Adipocyte (in vitro differentiated cells): ENCODE data around the gene PRPF38A.

Experiments
- DNase-seq: peaks from one replicate; pipeline ENCODE4 v3.0.0-alpha.2; 2015; ENCODE audit warnings: low read depth
- H3K27me3 ChIP-seq: replicated peaks from 2 replicates; pipeline ENCODE4 v1.7.0; 2013; ENCODE audit warnings: mild to moderate bottlenecking, low read length, moderate library complexity; ENCODE audit not compliant: control insufficient read depth, insufficient read depth
- H3K36me3 ChIP-seq: 2 replicates; pipeline ENCODE4 v1.7.0; 2013; ENCODE audit warnings: low read length, mild to moderate bottlenecking, moderate library complexity; ENCODE audit not compliant: control insufficient read depth, insufficient read depth, severe bottlenecking
- H3K4me1 ChIP-seq: 2 replicates; pipeline ENCODE4 v1.7.0; 2013; ENCODE audit warnings: mild to moderate bottlenecking, low read length, moderate library complexity; ENCODE audit not compliant: control insufficient read depth, insufficient read depth
- H3K4me3 ChIP-seq: 2 replicates; pipeline ENCODE4 v1.7.0; 2013; ENCODE audit warnings: mild to moderate bottlenecking, low read length, moderate library complexity
- H3K9ac ChIP-seq: 2 replicates; pipeline ENCODE4 v1.7.0; 2013; ENCODE audit warnings: mild to moderate bottlenecking, low read length, moderate library complexity
- H3K9me3 ChIP-seq: 2 replicates; pipeline ENCODE4 v1.7.0; 2013; ENCODE audit warnings: mild to moderate bottlenecking, low read length, moderate library complexity; ENCODE audit not compliant: control insufficient read depth

Gene PRPF38A

DNA sequence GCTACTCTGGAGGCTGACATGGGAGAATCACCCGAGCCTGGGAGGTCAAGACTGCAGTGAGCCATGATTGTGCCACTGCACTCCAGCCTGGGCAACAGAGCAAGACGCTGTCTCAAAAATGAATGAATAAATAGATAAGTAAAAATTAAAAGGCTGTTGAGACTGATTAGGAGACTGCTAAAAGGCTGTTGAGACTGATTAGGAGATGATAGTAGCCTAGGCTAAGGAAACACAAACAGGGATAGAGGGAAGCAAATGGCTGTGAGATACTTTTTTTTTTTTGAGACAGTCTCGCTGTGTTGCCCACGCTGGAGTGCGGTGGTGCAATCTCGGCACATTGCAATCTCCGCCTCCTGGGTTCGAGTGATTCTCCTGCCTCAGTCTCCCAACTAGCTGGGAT is 28.4 kb downstream of the PRPF38A start:
- no peak overlapping the region for H3K9ac ChIP-seq
- H3K4me1 ChIP-seq: no peaks in the 10 kb centered on the region
- H3K9me3 ChIP-seq: no peaks in the 10 kb centered on the region
- H3K36me3 ChIP-seq: peaks cover 55% of the 10 kb centered on the region
- DNase-seq: no peak
- no peaks in the 10 kb centered on the region for H3K27me3 ChIP-seq
- H3K4me3 ChIP-seq: no peak overlapping the region

DNA sequence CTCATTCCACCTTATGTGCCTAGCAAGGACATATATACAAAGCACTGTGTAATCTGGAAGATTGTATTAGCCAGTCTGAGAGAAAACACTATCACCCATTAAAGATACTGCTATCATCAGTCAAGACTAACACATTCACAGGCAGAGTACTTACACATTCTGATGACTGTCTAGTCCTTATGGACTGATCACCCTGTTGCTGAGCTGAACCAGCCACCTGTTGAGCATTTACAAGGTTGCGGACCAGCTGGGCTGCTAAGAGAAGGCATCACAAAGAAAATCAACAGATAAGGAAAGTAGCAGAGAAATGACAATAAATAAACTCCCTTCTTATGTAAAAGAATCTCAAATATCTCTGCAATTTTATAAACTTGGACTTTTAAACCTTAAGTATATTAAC is 30.8 kb downstream of the PRPF38A start:
- Histone ChIP-seq H3K9ac (no peak overlapping the region), H3K4me1 (no peaks in the 10 kb centered on the region), H3K9me3 (no peaks in the 10 kb centered on the region), H3K27me3 (no peaks in the 10 kb centered on the region), H3K36me3 (peaks cover 64% of the 10 kb centered on the region), H3K4me3 (no peak overlapping the region)
- no peak for DNase-seq

DNA sequence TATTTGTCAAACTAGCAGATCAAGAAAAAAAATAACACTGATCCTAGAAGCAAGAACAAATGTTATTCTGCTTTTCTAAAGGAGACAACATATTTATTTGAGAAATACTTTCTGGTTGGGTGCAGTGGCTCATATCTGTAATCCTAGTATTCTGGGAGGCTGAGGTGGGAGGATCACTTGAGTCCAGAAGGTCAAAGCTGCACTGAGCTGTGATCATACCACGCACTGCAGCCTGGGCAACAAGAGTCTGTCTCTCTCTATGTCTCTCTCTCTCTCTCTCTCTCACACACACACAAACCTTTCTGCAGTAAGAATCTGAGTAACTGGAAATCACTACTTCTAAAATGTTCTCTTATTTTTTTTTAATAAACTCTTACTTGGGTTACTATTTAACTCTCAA is 31.2 kb downstream of the PRPF38A start:
- no peak for DNase-seq
- Histone ChIP-seq H3K36me3 (peaks cover 65% of the 10 kb centered on the region), H3K9ac (no peak overlapping the region), H3K9me3 (no peaks in the 10 kb centered on the region), H3K4me1 (no peaks in the 10 kb centered on the region), H3K4me3 (no peak overlapping the region), H3K27me3 (no peaks in the 10 kb centered on the region)

DNA sequence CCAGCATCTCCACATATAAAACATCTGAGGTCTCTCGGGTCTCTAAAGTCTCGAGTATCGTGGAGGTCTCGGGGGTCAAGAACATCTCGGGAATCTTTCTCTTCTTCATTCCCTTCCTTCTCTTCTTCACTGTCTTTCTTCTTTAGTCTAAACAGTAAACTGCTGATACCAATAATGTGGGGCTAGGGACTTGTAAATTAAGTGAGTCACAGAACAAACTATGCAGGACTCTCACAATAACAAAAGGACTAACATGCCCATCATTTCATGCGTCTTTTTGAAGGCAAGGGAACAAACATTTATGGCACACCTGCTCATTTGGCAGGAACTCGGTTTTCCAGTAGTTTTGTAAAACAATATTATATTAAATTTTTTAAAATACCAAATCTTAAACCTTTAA is 32.4 kb downstream of the PRPF38A start:
- peaks cover 61% of the 10 kb centered on the region for H3K36me3 ChIP-seq

DNA sequence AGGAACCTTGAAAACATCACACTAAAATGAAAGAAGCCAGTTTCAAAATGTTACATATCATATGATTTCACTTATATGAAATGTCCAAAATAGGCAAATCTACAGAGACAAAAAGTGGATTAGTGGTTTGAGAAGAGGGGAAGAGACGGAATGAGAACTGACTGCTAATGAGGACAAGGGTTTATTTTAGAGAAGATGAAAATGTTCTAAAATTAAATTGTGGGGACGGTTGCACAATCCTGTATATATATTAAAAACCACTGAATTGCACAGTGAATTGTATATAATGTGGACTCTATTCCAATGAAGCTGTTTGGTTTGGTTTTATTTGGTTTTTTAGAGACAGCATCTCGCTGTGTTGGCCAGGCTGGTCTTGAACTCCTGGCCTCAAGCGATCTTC is 35.6 kb downstream of the PRPF38A start:
- Histone ChIP-seq H3K36me3 (peaks cover 56% of the 10 kb centered on the region), H3K4me1 (no peaks in the 10 kb centered on the region), H3K9me3 (no peaks in the 10 kb centered on the region), H3K9ac (no peak overlapping the region), H3K4me3 (no peak overlapping the region), H3K27me3 (no peaks in the 10 kb centered on the region)
- no peak for DNase-seq

More for the DNA sequence above, 32.4 kb downstream of the PRPF38A start:
- Histone ChIP-seq H3K9ac (no peak overlapping the region), H3K9me3 (no peaks in the 10 kb centered on the region), H3K27me3 (no peaks in the 10 kb centered on the region), H3K4me1 (no peaks in the 10 kb centered on the region), H3K4me3 (no peak overlapping the region)
- no peak for DNase-seq

- peak; percentile 34 for DNase-seq
- no peaks in the 10 kb centered on the region for H3K9me3 ChIP-seq
- no peaks in the 10 kb centered on the region for H3K27me3 ChIP-seq
- peaks cover 57% of the 10 kb centered on the region for H3K36me3 ChIP-seq
- H3K4me3 ChIP-seq: no peak overlapping the region
- H3K4me1 ChIP-seq: no peaks in the 10 kb centered on the region
- no peak overlapping the region for H3K9ac ChIP-seq
Observed at GRCh38 chr1:52444463-52444862, 40.1 kb downstream of the PRPF38A start.

- Histone ChIP-seq H3K9ac (no peak overlapping the region), H3K4me3 (no peak overlapping the region), H3K4me1 (no peaks in the 10 kb centered on the region), H3K27me3 (no peaks in the 10 kb centered on the region), H3K9me3 (no peaks in the 10 kb centered on the region), H3K36me3 (peaks cover 6% of the 10 kb centered on the region)
- DNase-seq: peak; percentile 29
Observed at GRCh38 chr1:52454127-52454526, 49.7 kb downstream of the PRPF38A start.

- Histone ChIP-seq H3K9me3 (no peaks in the 10 kb centered on the region), H3K4me3 (no peak overlapping the region), H3K9ac (no peak overlapping the region), H3K4me1 (no peaks in the 10 kb centered on the region), H3K27me3 (no peaks in the 10 kb centered on the region), H3K36me3 (peaks cover 6% of the 10 kb centered on the region)
- no peak for DNase-seq
Observed at GRCh38 chr1:52454779-52455178, 50.4 kb downstream of the PRPF38A start.

- peaks cover 6% of the 10 kb centered on the region for H3K36me3 ChIP-seq
- no peak overlapping the region for H3K9ac ChIP-seq
- DNase-seq: no peak
- no peaks in the 10 kb centered on the region for H3K9me3 ChIP-seq
- no peak overlapping the region for H3K4me3 ChIP-seq
- no peaks in the 10 kb centered on the region for H3K4me1 ChIP-seq
- no peaks in the 10 kb centered on the region for H3K27me3 ChIP-seq
Observed at GRCh38 chr1:52455686-52456085, 51.3 kb downstream of the PRPF38A start.

DNA sequence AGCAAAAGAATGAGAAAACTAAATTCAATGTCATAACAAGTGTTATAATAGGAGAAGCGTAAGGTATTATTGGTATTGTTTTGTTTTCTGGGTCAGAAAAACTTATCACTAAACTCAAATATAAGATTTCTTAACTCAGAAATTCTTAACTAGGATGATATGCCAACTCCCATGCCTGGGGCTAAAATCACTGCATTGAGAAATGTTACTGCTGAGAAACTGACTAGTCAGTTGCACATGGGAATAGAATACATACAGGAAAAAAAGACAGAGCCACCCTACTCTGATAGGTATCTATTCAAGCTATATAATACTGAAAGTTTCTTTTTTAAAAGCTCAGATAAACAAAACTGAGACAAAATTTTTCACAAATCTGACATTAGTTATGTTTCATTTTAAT is 56.3 kb downstream of the PRPF38A start:
- Histone ChIP-seq H3K9me3 (no peaks in the 10 kb centered on the region), H3K4me3 (no peak overlapping the region), H3K9ac (peak overlapping the region; percentile 17), H3K36me3 (peaks cover 9% of the 10 kb centered on the region), H3K4me1 (peaks cover 5% of the 10 kb centered on the region), H3K27me3 (no peaks in the 10 kb centered on the region)
- peak; percentile 95 for DNase-seq

DNA sequence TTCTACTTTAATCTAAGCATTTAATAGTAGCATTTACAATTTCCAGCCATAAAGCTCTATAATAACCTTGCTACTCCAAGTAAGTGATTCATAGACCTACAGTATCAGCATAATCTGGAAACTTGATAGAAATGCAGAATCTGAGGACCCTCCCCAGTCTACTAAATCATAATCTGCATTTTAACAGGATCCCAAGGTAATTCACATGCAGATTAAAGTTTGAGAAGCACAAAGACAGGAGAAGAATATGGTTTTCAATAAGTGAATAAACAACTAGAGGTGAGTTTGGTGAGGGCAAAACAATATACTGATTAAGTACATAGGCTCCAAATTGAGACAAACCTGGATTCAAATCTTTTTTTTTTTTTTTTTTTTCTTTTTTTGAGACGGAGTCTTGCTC is 57.4 kb downstream of the PRPF38A start:
- no peaks in the 10 kb centered on the region for H3K27me3 ChIP-seq
- no peak overlapping the region for H3K4me3 ChIP-seq
- peaks cover 9% of the 10 kb centered on the region for H3K36me3 ChIP-seq
- H3K9ac ChIP-seq: no peak overlapping the region
- DNase-seq: no peak
- peaks cover 5% of the 10 kb centered on the region for H3K4me1 ChIP-seq
- H3K9me3 ChIP-seq: no peaks in the 10 kb centered on the region

DNA sequence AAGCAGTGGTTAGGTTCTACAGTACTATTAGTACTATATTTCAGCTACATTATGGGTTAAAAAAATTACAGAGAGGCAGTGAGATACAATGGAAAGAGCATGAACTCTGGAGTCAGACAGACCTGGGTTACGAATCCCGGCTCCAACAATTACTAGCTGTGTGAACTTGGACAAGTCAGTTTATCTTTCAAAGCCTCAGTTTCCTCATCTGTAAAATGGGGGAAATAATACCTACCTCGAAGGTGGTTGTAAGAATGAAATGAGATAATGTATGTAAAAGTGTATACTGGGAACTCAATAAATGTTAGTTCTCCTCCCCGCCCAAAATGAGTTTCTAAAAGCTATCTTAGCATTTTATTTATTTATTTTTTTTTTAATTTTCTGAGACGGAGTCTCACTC is 59.5 kb downstream of the PRPF38A start:
- Histone ChIP-seq H3K4me3 (no peak overlapping the region), H3K9ac (no peak overlapping the region), H3K27me3 (no peaks in the 10 kb centered on the region), H3K36me3 (peaks cover 3% of the 10 kb centered on the region), H3K4me1 (peaks cover 5% of the 10 kb centered on the region), H3K9me3 (no peaks in the 10 kb centered on the region)
- no peak for DNase-seq
